ENCODE data around the gene RMI1. TPM values are rescaled to one million over a fixed set of nuclear protein-coding genes. Genes with fewer than 3 reads are reported as not detected.

RMI1 gene
- polyA plus RNA-seq, 1 donor (not counting 4 experiments of a cell fraction or from before 2014, with no cell fraction given): 3.6 TPM

DNA sequence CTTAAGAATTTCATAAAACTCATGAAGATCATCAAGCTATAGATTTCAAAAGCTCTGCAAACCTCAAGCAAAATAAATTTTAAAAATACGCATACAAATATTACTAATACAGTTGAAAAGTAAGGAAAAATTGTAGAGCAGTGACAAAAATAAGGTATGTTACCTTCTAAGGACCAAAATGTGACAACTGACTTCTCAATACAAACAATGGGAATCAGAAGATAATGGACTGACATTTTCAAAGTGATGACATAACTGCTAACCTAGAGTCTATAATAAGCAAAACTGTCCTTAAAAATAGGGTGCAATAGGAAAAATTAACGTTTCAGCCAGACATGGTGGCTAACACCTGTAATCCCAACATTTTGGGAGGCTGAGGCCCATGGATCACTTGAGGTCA, 27.1 kb downstream of the RMI1 start:
- Histone ChIP-seq H3K36me3 (ENCODE audit: control insufficient read depth in 2 of 2, extremely low read depth in 1 of 2, insufficient read depth in 2 of 2, low read length in 2 of 2) (no peaks in the 10 kb centered on the region), H2AFZ (ENCODE audit: control insufficient read depth, low read length) (no peak overlapping the region), H3K79me2 (ENCODE audit: control insufficient read depth, insufficient read depth, low read length) (no peaks in the 10 kb centered on the region), H3K9me1 (ENCODE audit: control insufficient read depth, extremely low read depth, insufficient read depth, low read length) (no peaks in the 10 kb centered on the region), H3K9ac (ENCODE audit: control insufficient read depth, extremely low read depth, insufficient read depth, low read length) (no peak overlapping the region), H3K9me3 (ENCODE audit: control insufficient read depth, low read depth, low read length) (no peaks in the 10 kb centered on the region), H3K27ac (ENCODE audit: control insufficient read depth, insufficient read depth, low read length) (no peak overlapping the region), H3K4me3 (ENCODE audit: control insufficient read depth in 2 of 3, extremely low read depth in 1 of 3, insufficient read depth in 2 of 3, low read depth in 1 of 3, low read length in 3 of 3) (no peak overlapping the region), H3K4me2 (ENCODE audit: control insufficient read depth, extremely low read depth, insufficient read depth, low read depth, low read length) (no peak overlapping the region), H4K20me1 (ENCODE audit: control insufficient read depth, extremely low read depth, insufficient read depth, low read length) (no peaks in the 10 kb centered on the region), H3K4me1 (ENCODE audit: control insufficient read depth, extremely low read depth, insufficient read depth, low read length) (peaks cover 5% of the 10 kb centered on the region), H3K27me3 (ENCODE audit: control insufficient read depth, extremely low read depth, insufficient read depth, low read length) (no peaks in the 10 kb centered on the region)
- no peak for DNase-seq (ENCODE audit: low read depth, low spot score)
- dilution Hi-C loops (cut with MboI; ENCODE audit: extremely low pct_ligation_motif_present, low sequenced_read_pairs): no loop called here
- no peak for FAIRE-seq
- no peak for TF ChIP-seq CTCF (optimal IDR thresholded peaks at IDR 0.05 in 1 of 3, IDR thresholded peaks at IDR 0.05 in 1 of 3, conservative IDR thresholded peaks at IDR 0.05 in 1 of 3; ENCODE audit: extremely low read depth in 1 of 3, insufficient read depth in 2 of 3, low read length in 3 of 3)
- TF ChIP-seq EZH2 (IDR thresholded peaks at IDR 0.05; ENCODE audit: low read length): no peak

GRCh38 chr9:84024041-84024575, 43.5 kb downstream of the RMI1 start:
- dilution Hi-C loops (cut with MboI; ENCODE audit: extremely low pct_ligation_motif_present, low sequenced_read_pairs): no loop called here
- Histone ChIP-seq H3K9ac (ENCODE audit: control insufficient read depth, extremely low read depth, insufficient read depth, low read length) (no peak overlapping the region), H3K9me3 (ENCODE audit: control insufficient read depth, low read depth, low read length) (no peaks in the 10 kb centered on the region), H3K36me3 (ENCODE audit: control insufficient read depth in 2 of 2, extremely low read depth in 1 of 2, insufficient read depth in 2 of 2, low read length in 2 of 2) (no peaks in the 10 kb centered on the region), H4K20me1 (ENCODE audit: control insufficient read depth, extremely low read depth, insufficient read depth, low read length) (no peaks in the 10 kb centered on the region), H3K4me3 (ENCODE audit: control insufficient read depth in 2 of 3, extremely low read depth in 1 of 3, insufficient read depth in 2 of 3, low read depth in 1 of 3, low read length in 3 of 3) (no peak overlapping the region), H3K9me1 (ENCODE audit: control insufficient read depth, extremely low read depth, insufficient read depth, low read length) (no peaks in the 10 kb centered on the region), H3K79me2 (ENCODE audit: control insufficient read depth, insufficient read depth, low read length) (no peaks in the 10 kb centered on the region), H2AFZ (ENCODE audit: control insufficient read depth, low read length) (no peak overlapping the region), H3K4me1 (ENCODE audit: control insufficient read depth, extremely low read depth, insufficient read depth, low read length) (no peaks in the 10 kb centered on the region), H3K27me3 (ENCODE audit: control insufficient read depth, extremely low read depth, insufficient read depth, low read length) (no peaks in the 10 kb centered on the region), H3K27ac (ENCODE audit: control insufficient read depth, insufficient read depth, low read length) (no peak overlapping the region), H3K4me2 (ENCODE audit: control insufficient read depth, extremely low read depth, insufficient read depth, low read depth, low read length) (no peak overlapping the region)
- TF ChIP-seq EZH2 (IDR thresholded peaks at IDR 0.05; ENCODE audit: low read length): no peak
- TF ChIP-seq CTCF (optimal IDR thresholded peaks at IDR 0.05 in 1 of 3, IDR thresholded peaks at IDR 0.05 in 1 of 3, conservative IDR thresholded peaks at IDR 0.05 in 1 of 3; ENCODE audit: extremely low read depth in 1 of 3, insufficient read depth in 2 of 3, low read length in 3 of 3): no peak
- no peak for DNase-seq (ENCODE audit: low read depth, low spot score)
- FAIRE-seq: no peak

Measured in keratinocyte (primary cell).